Neural cell (in vitro differentiated cells): Measurements from ENCODE around the gene CENPE. TPM values are rescaled to one million over a fixed set of nuclear protein-coding genes. Genes with fewer than 3 reads are reported as not detected.

Experiments
- H2AFZ ChIP-seq: fragments of 200-600, 300-800 bp; sonication (generic), shearing (Covaris generic); 2 replicates; pipeline ENCODE4 v1.6.0; 2014; ENCODE audit warnings: low read depth, mild to moderate bottlenecking, antibody characterized with exemption, low read length, moderate library complexity
- H3F3A ChIP-seq: fragments of 200-600 bp; shearing (Covaris generic); 2 replicates; pipeline ENCODE4 v1.6.1; 2016; ENCODE audit warnings: mild to moderate bottlenecking, moderate library complexity, mixed read lengths, antibody characterized with exemption, low read length; ENCODE audit not compliant: insufficient read depth, poor library complexity, severe bottlenecking
- H3K27ac ChIP-seq: fragments of 200-600, 300-800 bp; sonication (generic), shearing (Covaris generic); 2 replicates; pipeline ENCODE4 v1.5.1; 2014; ENCODE audit warnings: mild to moderate bottlenecking, low read length, moderate library complexity
- H3K27me3 ChIP-seq: fragments of 300-800, 200-600 bp; sonication (generic), shearing (Covaris generic); 2 replicates; pipeline ENCODE4 v1.6.0; 2014; ENCODE audit warnings: mild to moderate bottlenecking, low read depth, low read length, moderate library complexity; ENCODE audit not compliant: insufficient read depth
- H3K36me3 ChIP-seq: fragments of 300-800, 200-600 bp; sonication (generic), shearing (Covaris generic); 2 replicates; pipeline ENCODE4 v1.5.1; 2014; ENCODE audit warnings: mild to moderate bottlenecking, antibody characterized with exemption, low read length, moderate library complexity; ENCODE audit not compliant: insufficient read depth
- H3K4me2 ChIP-seq: fragments of 300-800, 200-600 bp; sonication (generic), shearing (Covaris generic); 2 replicates; pipeline ENCODE4 v1.6.0; 2014; ENCODE audit warnings: mild to moderate bottlenecking, low read length
- H3K4me3 ChIP-seq: fragments of 300-800, 200-600 bp; sonication (generic), shearing (Covaris generic); 2 replicates; pipeline ENCODE4 v1.5.1; 2014; ENCODE audit warnings: mild to moderate bottlenecking, low read length, moderate library complexity
- H3K79me2 ChIP-seq: fragments of 200-600 bp; shearing (Covaris generic); replicated peaks from 2 replicates; pipeline ENCODE4 v1.6.0; 2014; ENCODE audit warnings: mild to moderate bottlenecking, low read length, moderate library complexity; ENCODE audit not compliant: insufficient read depth
- H3K9ac ChIP-seq: fragments of 300-800, 200-600 bp; sonication (generic), shearing (Covaris generic); 2 replicates; pipeline ENCODE4 v1.6.1; 2016; ENCODE audit warnings: mild to moderate bottlenecking, low read length, mixed read lengths
- H3K9me2 ChIP-seq: fragments of 200-600 bp; shearing (Covaris generic); 2 replicates; pipeline ENCODE4 v1.6.1; 2016; ENCODE audit warnings: mild to moderate bottlenecking, low read length, mixed read lengths; ENCODE audit not compliant: insufficient read depth
- H3K9me3 ChIP-seq: fragments of 200-600, 300-800 bp; sonication (generic), shearing (Covaris generic); 2 replicates; pipeline ENCODE4 v1.6.1; 2016; ENCODE audit warnings: mild to moderate bottlenecking, mixed run types, low read length, moderate library complexity, mixed read lengths
- H4K20me1 ChIP-seq: fragments of 200-600 bp; shearing (Covaris generic); 2 replicates; pipeline ENCODE4 v1.6.1; 2016; ENCODE audit warnings: mild to moderate bottlenecking, mixed run types; ENCODE audit not compliant: insufficient read depth
- CTCF ChIP-seq: fragments of 450-650 bp; IDR thresholded peaks from 2 replicates; pipeline ENCODE4 v1.5.1; 2014; ENCODE audit warnings: antibody characterized with exemption, mild to moderate bottlenecking, moderate library complexity; ENCODE audit not compliant: poor library complexity, severe bottlenecking
- EP300 ChIP-seq: fragments of 450-650 bp; conservative IDR thresholded peaks from 2 replicates; pipeline ENCODE4 v1.6.1; 2014; ENCODE audit warnings: antibody characterized with exemption, mild to moderate bottlenecking, moderate library complexity; ENCODE audit not compliant: poor library complexity, severe bottlenecking
- EZH2 ChIP-seq: fragments of 200-600, 300-800 bp; shearing (Covaris generic), sonication (generic); IDR thresholded peaks from 2 replicates; pipeline ENCODE4 v1.6.1; 2014; ENCODE audit warnings: antibody characterized with exemption, low read length, borderline replicate concordance, mild to moderate bottlenecking; ENCODE audit not compliant: insufficient read depth, poor library complexity, severe bottlenecking
- MXI1 ChIP-seq: fragments of 450-650 bp; conservative IDR thresholded peaks from 2 replicates; pipeline ENCODE4 v1.6.1; 2014; ENCODE audit warnings: antibody characterized with exemption, mild to moderate bottlenecking; ENCODE audit not compliant: poor library complexity, severe bottlenecking
- POLR2AphosphoS5 ChIP-seq: IDR thresholded peaks from 2 replicates; pipeline ENCODE4 v1.6.1; 2012
- RAD21 ChIP-seq: fragments of 450-650 bp; conservative IDR thresholded peaks from 2 replicates; pipeline ENCODE4 v1.6.1; 2014; ENCODE audit warnings: antibody characterized with exemption, mild to moderate bottlenecking, moderate library complexity
- REST ChIP-seq: IDR thresholded peaks from 2 replicates; pipeline ENCODE4 v1.6.1; 2012; ENCODE audit warnings: borderline replicate concordance
- SMC3 ChIP-seq: fragments of 450-650 bp; conservative IDR thresholded peaks from 2 replicates; pipeline ENCODE4 v1.6.1; 2014; ENCODE audit warnings: antibody characterized with exemption, mild to moderate bottlenecking, moderate library complexity; ENCODE audit not compliant: poor library complexity
- TAF1 ChIP-seq: IDR thresholded peaks from 2 replicates; pipeline ENCODE4 v1.6.1; 2012; ENCODE audit warnings: low read depth
- polyA plus RNA-seq: library from polyadenylated mRNA; depleted of rRNA; stranded (reverse); fragments of >200 nt; gene quantifications from 2 replicates; pipeline ENCODE4 v1.2.3, GENCODE V29; 2014

CENPE gene
- polyA plus RNA-seq, 1 donor from 2014 or later, result 1.8 TPM

GRCh38 chr4:103100691-103101090, 97.5 kb downstream of the CENPE start:
- Histone ChIP-seq H4K20me1 (no peaks in the 10 kb centered on the region), H3K27ac (no peak overlapping the region), H3K79me2 (peaks cover 11% of the 10 kb centered on the region), H3K27me3 (no peaks in the 10 kb centered on the region), H2AFZ (no peak overlapping the region), H3K9ac (no peak overlapping the region), H3K4me2 (no peak overlapping the region), H3K9me3 (no peaks in the 10 kb centered on the region), H3K36me3 (no peaks in the 10 kb centered on the region), H3K4me3 (no peak overlapping the region), H3F3A (no peaks in the 10 kb centered on the region), H3K9me2 (no peaks in the 10 kb centered on the region)
- TF ChIP-seq EZH2 (no peak), MXI1 (no peak), CTCF (no peak), RAD21 (no peak), SMC3 (no peak), REST (no peak), TAF1 (no peak), EP300 (no peak), POLR2AphosphoS5 (no peak)

GRCh38 chr4:103099691-103100392, 98.3 kb downstream of the CENPE start, which contains the start of gene BDH2:
BDH2 (minus strand) TSS chr4:103099834; CDS start chr4:103096254, 3,580 bp downstream.
- Histone ChIP-seq H3K27me3 (no peaks in the 10 kb centered on the region), H3K4me3 (peak within 1 kb of the TSS; percentile 53), H4K20me1 (no peaks in the 10 kb centered on the region)

More at GRCh38 chr4:103099691-103100392, 98.3 kb downstream of the CENPE start, which contains the start of gene BDH2:
- H3K36me3 ChIP-seq, result no peaks in the 10 kb centered on the region
- no peak within 1 kb of the TSS for H3K9ac ChIP-seq
- H3F3A ChIP-seq, result no peaks in the 10 kb centered on the region
- no peak within 1 kb of the TSS for H3K4me2 ChIP-seq
- no peaks in the 10 kb centered on the region for H3K9me3 ChIP-seq
- H3K9me2 ChIP-seq, result no peaks in the 10 kb centered on the region
- peak; percentile 94 for TF ChIP-seq CTCF
- TF ChIP-seq POLR2AphosphoS5, result no peak
- no peak for TF ChIP-seq REST
- TF ChIP-seq EZH2, result no peak
- no peak for TF ChIP-seq TAF1
- no peak for TF ChIP-seq MXI1
- TF ChIP-seq SMC3, result peak; percentile 86
- peak; percentile 92 for TF ChIP-seq RAD21
- no peak for TF ChIP-seq EP300
- H2AFZ ChIP-seq, result no peak within 1 kb of the TSS
- no peak within 1 kb of the TSS for H3K27ac ChIP-seq
- peaks cover 11% of the 10 kb centered on the region for H3K79me2 ChIP-seq
